ENCODE results near the gene PAFAH2.

GRCh38 chr1:25987951-25988350 is 9.9 kb downstream of the PAFAH2 start:
- TF ChIP-seq PRDM4 (CRISPR knock-in tag; IDR thresholded peaks at IDR 0.05; ENCODE audit: borderline replicate concordance) (no peak), MIER3 (CRISPR knock-in tag; IDR thresholded peaks at IDR 0.05; ENCODE audit: borderline replicate concordance) (no peak), ZNF703 (CRISPR knock-in tag; IDR thresholded peaks at IDR 0.05; ENCODE audit: borderline replicate concordance) (no peak), MAFF (IDR thresholded peaks at IDR 0.05; ENCODE audit: low read depth, low read length) (no peak), ZNF746 (CRISPR knock-in tag; IDR thresholded peaks at IDR 0.05) (no peak), JUNB (CRISPR knock-in tag; IDR thresholded peaks at IDR 0.05; ENCODE audit: borderline replicate concordance) (no peak), POLR2AphosphoS5 (IDR thresholded peaks at IDR 0.05; ENCODE audit: low read depth, low read length) (no peak), CTCF (CRISPR knock-in tag; IDR thresholded peaks at IDR 0.05) (no peak), ZNF143 (CRISPR knock-in tag; IDR thresholded peaks at IDR 0.05) (no peak)
